GM18505 (cell line): ENCODE results near the gene XPR1.
"Not testable (repeated sequence)": the region's sequence is repeated elsewhere in the genome, so short reads cannot be mapped to it uniquely, and the experiment has no call there.

Source experiments
- ATAC-seq: cut with Tn5 transposase; IDR thresholded peaks from one replicate; pipeline ENCODE4 v1.9.1; 2021; ENCODE audit not compliant: unreplicated experiment
- POLR2A ChIP-seq: IDR thresholded peaks from 4 replicates; pipeline ENCODE4 v1.6.1; 2011; ENCODE audit warnings: borderline replicate concordance; ENCODE audit not compliant: insufficient read depth, insufficient read length; ENCODE audit errors: extremely low read depth

Gene XPR1

GRCh38 chr1:180644526-180645192 lies 12.8 kb downstream of the XPR1 start:
- ATAC-seq = no peak
- TF ChIP-seq POLR2A = no peak

GRCh38 chr1:180645261-180645660 lies 13.4 kb downstream of the XPR1 start:
- not testable (repeated sequence) for ATAC-seq

- no peak for TF ChIP-seq POLR2A
- no peak for ATAC-seq
Measured at GRCh38 chr1:180646093-180646492, 14.3 kb downstream of the XPR1 start.

- no peak for ATAC-seq
- no peak for TF ChIP-seq POLR2A
Measured at GRCh38 chr1:180646547-180646946, 14.7 kb downstream of the XPR1 start.

- ATAC-seq = no peak
- no peak for TF ChIP-seq POLR2A
Measured at GRCh38 chr1:180652792-180653191, 21.0 kb downstream of the XPR1 start.

GRCh38 chr1:180662709-180663108 lies 30.9 kb downstream of the XPR1 start:
- no peak for TF ChIP-seq POLR2A
- ATAC-seq = no peak

- no peak for TF ChIP-seq POLR2A
- ATAC-seq = no peak
Measured at GRCh38 chr1:180670681-180671080, 38.9 kb downstream of the XPR1 start.

GRCh38 chr1:180672105-180672504 lies 40.3 kb downstream of the XPR1 start:
- TF ChIP-seq POLR2A = no peak
- ATAC-seq = no peak

- no peak for ATAC-seq
- TF ChIP-seq POLR2A = no peak
Measured at GRCh38 chr1:180672505-180672904, 40.7 kb downstream of the XPR1 start.

- no peak for ATAC-seq
- TF ChIP-seq POLR2A = no peak
Measured at GRCh38 chr1:180674603-180675530, 43.0 kb downstream of the XPR1 start.

- TF ChIP-seq POLR2A = no peak
- no peak for ATAC-seq
Measured at GRCh38 chr1:180675586-180675985, 43.8 kb downstream of the XPR1 start.

- ATAC-seq = no peak
- TF ChIP-seq POLR2A = no peak
Measured at GRCh38 chr1:180680558-180681144, 48.8 kb downstream of the XPR1 start.

- not testable (repeated sequence) for ATAC-seq
Measured at GRCh38 chr1:180683117-180683516, 51.3 kb downstream of the XPR1 start.
